Measurements from ENCODE around the gene TRPM5. TPM values are rescaled to one million over a fixed set of nuclear protein-coding genes. Genes with fewer than 3 reads are reported as not detected.

The TRPM5 gene
- total and polyA plus RNA-seq, 2 of the 8 experiments (the other 6 are each of a cell fraction or from before 2014, with no cell fraction given): 0.02 TPM; not detected in 1

DNA sequence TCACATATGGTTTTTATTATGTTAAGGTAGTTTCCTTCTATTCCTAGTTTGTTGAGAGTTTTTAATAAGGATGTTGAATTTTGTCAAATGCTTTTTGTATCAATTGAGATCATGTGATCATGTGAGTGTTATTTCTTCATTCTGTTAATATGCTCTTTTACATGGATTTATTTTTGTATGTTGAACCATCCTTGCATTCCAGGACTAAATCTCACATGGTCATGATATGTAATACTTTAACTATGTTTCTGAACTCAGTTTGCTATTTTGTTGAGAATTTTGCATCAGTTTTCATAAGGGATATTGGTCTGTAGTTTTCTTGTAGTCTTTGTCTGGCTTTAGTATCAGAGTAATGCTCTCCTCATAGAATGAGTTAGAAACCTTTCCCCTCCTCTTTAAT is 43.7 kb upstream of the TRPM5 start:
- no peak overlapping the region for H4K5ac ChIP-seq (ENCODE audit: insufficient read length, low read depth, low read length)
- H3K4me2 ChIP-seq (ENCODE audit: insufficient read depth in 1 of 2, low read depth in 2 of 2, low read length in 2 of 2): no peak overlapping the region
- no peaks in the 10 kb centered on the region for H3K4me1 ChIP-seq (replicated peaks in 1 of 4; ENCODE audit: control insufficient read depth in 3 of 4, insufficient read depth in 4 of 4, low read length in 3 of 4)
- no peak overlapping the region for H3K18ac ChIP-seq (ENCODE audit: extremely low read depth, low read length)
- H3K4ac ChIP-seq (replicated peaks; ENCODE audit: insufficient read length, low read depth, low read length): no peak overlapping the region
- H3K9ac ChIP-seq (replicated peaks in 1 of 4; ENCODE audit: extremely low read depth in 1 of 4, low read depth in 3 of 4, low read length in 3 of 4): no peak overlapping the region
- no peak overlapping the region for H2BK15ac ChIP-seq (ENCODE audit: low read length)
- no peak overlapping the region for H2BK120ac ChIP-seq (replicated peaks; ENCODE audit: low read depth, low read length)
- no peaks in the 10 kb centered on the region for H3K79me2 ChIP-seq (ENCODE audit: control insufficient read depth in 1 of 2, insufficient read depth in 2 of 2, low read length in 2 of 2)
- no peaks in the 10 kb centered on the region for H4K20me1 ChIP-seq (replicated peaks in 1 of 2; ENCODE audit: control insufficient read depth in 1 of 2, insufficient read depth in 2 of 2, low read length in 2 of 2)
- FAIRE-seq (no peak), DNase-seq (ENCODE audit: low read depth in 1 of 2, low spot score in 2 of 2) (no peak)
- no peak overlapping the region for H2AFZ ChIP-seq (ENCODE audit: low read length)
- H2BK12ac ChIP-seq (ENCODE audit: low read depth, low read length): no peak overlapping the region
- no peak overlapping the region for H2BK20ac ChIP-seq (ENCODE audit: low read length)
- H2AK5ac ChIP-seq (ENCODE audit: low read depth, low read length): no peak overlapping the region
- no peak overlapping the region for H3K4me3 ChIP-seq (ENCODE audit: extremely low read depth in 1 of 4, insufficient read depth in 2 of 4, low read depth in 3 of 4, low read length in 4 of 4)
- CTCF ChIA-PET (ENCODE audit: partially characterized antibody): interaction anchor here (1.4 kb wide), 1 partner anchor 26 kb away, joined by 3 read pairs; no protein-coding TSS in a partner anchor
- POLR2A ChIA-PET (ENCODE audit: partially characterized antibody): no interaction called here
- no peaks in the 10 kb centered on the region for H3K23me2 ChIP-seq (ENCODE audit: low read depth, low read length)
- H3K27ac ChIP-seq (ENCODE audit: low read depth, low read length): no peak overlapping the region
- no peak overlapping the region for H4K8ac ChIP-seq (ENCODE audit: extremely low read depth, insufficient read depth, low read length)
- no peaks in the 10 kb centered on the region for H3K79me1 ChIP-seq (ENCODE audit: low read depth, low read length)
- H3K23ac ChIP-seq (ENCODE audit: insufficient read length): no peak overlapping the region
- no peaks in the 10 kb centered on the region for H3K36me3 ChIP-seq (ENCODE audit: control insufficient read depth in 2 of 4, insufficient read depth in 4 of 4, low read length in 3 of 4)
- no peak overlapping the region for H3K14ac ChIP-seq (ENCODE audit: insufficient read length)
- H3K9me3 ChIP-seq (ENCODE audit: insufficient read depth in 2 of 2, low read depth in 1 of 2, low read length in 1 of 2): peaks cover 0 to 3% of the 10 kb centered on the region in 2 experiments; a peak in 3 of 4 replicates
- no peak overlapping the region for H4K91ac ChIP-seq (replicated peaks; ENCODE audit: insufficient read length, low read length)
- H3K56ac ChIP-seq (replicated peaks; ENCODE audit: insufficient read length, low read depth, low read length): no peak overlapping the region
- peaks cover 5 to 34% (median 24%) of the 10 kb centered on the region in 4 experiments for H3K27me3 ChIP-seq (replicated peaks in 1 of 4; ENCODE audit: control insufficient read depth in 3 of 4, extremely low read depth in 1 of 4, insufficient read depth in 3 of 4, low read length in 3 of 4)
- H2BK5ac ChIP-seq (ENCODE audit: low read depth, low read length): no peak overlapping the region
- TF ChIP-seq GTF2F1 (IDR thresholded peaks at IDR 0.05; ENCODE audit: borderline replicate concordance, low read depth, low read length): no peak
- TF ChIP-seq, protein P1, sequence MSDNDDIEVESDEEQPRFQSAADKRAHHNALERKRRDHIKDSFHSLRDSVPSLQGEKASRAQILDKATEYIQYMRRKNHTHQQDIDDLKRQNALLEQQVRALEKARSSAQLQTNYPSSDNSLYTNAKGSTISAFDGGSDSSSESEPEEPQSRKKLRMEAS (IDR thresholded peaks at IDR 0.05): no peak
- TF ChIP-seq MAFK (IDR thresholded peaks at IDR 0.05; ENCODE audit: low read depth, low read length): no peak
- no peak for TF ChIP-seq TEAD4 (IDR thresholded peaks at IDR 0.05; ENCODE audit: low read depth, low read length)
- TF ChIP-seq, protein P2, sequence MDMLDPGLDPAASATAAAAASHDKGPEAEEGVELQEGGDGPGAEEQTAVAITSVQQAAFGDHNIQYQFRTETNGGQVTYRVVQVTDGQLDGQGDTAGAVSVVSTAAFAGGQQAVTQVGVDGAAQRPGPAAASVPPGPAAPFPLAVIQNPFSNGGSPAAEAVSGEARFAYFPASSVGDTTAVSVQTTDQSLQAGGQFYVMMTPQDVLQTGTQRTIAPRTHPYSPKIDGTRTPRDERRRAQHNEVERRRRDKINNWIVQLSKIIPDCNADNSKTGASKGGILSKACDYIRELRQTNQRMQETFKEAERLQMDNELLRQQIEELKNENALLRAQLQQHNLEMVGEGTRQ (IDR thresholded peaks at IDR 0.05; ENCODE audit: low read length): no peak
- TF ChIP-seq EGR1 (IDR thresholded peaks at IDR 0.05; ENCODE audit: borderline replicate concordance, low read depth, low read length): no peak
- TF ChIP-seq BACH1 (IDR thresholded peaks at IDR 0.05; ENCODE audit: low read length): no peak
- TF ChIP-seq SUZ12 (IDR thresholded peaks at IDR 0.05; ENCODE audit: low read length): no peak

All from H1 (cell line).